ENCODE data around the gene PLA2G2D.

GRCh38 chr1:20089328-20090077, 29.8 kb downstream of the PLA2G2D start:
- TF ChIP-seq POLR2AphosphoS5 (IDR thresholded peaks at IDR 0.05; ENCODE audit: low read depth, low read length) (no peak), REST (IDR thresholded peaks at IDR 0.05; ENCODE audit: insufficient read depth in 1 of 2, low read depth in 2 of 2, low read length in 2 of 2) (no peak), SIN3A (IDR thresholded peaks at IDR 0.05; ENCODE audit: borderline replicate concordance, insufficient read depth, low read length) (no peak), TAF1 (IDR thresholded peaks at IDR 0.05; ENCODE audit: borderline replicate concordance, insufficient read depth, low read length) (no peak), FOXP2 (optimal IDR thresholded peaks at IDR 0.05; ENCODE audit: borderline replicate concordance, extremely low read depth, extremely low read length, insufficient read depth) (no peak)
